Lower leg skin (tissue), 3 donors: ENCODE data around the gene USP31.

Source experiments
- POLR2A ChIP-seq, 2 donors: fragments of 450-650 bp; IDR thresholded peaks; one replicate each; pipeline ENCODE4 v1.6.1; 2016 to 2017; ENCODE audit warnings: antibody characterized with exemption in 2 of 2, mild to moderate bottlenecking in 1 of 2, moderate library complexity in 1 of 2
- TF ChIP-seq, protein P1 (sequence below), 3 donors: fragments of 450-650 bp; IDR thresholded peaks; one replicate each; pipeline ENCODE4 v1.5.1; 2016; ENCODE audit warnings: antibody characterized with exemption in 3 of 3, mild to moderate bottlenecking in 3 of 3, moderate library complexity in 2 of 3

DNA sequence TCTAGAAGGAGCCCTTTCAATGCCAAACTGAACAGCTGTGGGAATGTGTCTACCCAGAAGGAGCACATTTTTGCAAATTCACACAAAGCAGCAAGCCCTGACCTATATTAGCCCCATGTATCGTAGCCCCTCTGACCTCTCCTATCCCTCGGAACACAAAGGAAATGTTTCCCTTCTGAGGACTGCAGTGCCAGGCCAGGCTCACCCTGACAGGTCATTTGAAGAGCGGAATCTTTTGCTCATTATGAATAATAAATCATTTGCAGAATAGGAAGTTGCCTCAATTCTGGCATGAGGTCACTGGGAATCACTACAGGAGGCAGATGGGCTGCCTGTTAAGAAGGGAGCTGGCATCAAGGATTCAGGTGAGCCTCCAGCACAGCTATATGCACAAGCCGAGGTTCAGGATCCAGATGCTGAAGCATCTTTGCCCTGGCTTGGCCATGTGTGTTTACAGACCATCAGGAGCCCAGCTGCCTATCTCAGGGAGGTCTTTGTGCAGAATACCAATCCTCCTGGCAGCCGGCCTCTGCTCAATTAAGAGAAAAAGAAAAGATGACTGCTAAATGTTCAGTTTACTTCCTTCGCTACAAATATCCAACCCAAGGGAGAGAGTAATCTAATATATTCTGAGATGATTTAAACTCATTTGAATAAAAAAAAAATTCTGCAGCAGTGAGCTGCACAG, 119.4 kb downstream of the USP31 start:
- TF ChIP-seq, protein P1, sequence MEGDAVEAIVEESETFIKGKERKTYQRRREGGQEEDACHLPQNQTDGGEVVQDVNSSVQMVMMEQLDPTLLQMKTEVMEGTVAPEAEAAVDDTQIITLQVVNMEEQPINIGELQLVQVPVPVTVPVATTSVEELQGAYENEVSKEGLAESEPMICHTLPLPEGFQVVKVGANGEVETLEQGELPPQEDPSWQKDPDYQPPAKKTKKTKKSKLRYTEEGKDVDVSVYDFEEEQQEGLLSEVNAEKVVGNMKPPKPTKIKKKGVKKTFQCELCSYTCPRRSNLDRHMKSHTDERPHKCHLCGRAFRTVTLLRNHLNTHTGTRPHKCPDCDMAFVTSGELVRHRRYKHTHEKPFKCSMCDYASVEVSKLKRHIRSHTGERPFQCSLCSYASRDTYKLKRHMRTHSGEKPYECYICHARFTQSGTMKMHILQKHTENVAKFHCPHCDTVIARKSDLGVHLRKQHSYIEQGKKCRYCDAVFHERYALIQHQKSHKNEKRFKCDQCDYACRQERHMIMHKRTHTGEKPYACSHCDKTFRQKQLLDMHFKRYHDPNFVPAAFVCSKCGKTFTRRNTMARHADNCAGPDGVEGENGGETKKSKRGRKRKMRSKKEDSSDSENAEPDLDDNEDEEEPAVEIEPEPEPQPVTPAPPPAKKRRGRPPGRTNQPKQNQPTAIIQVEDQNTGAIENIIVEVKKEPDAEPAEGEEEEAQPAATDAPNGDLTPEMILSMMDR (IDR thresholded peaks at IDR 0.05), result no peak
- no peak for TF ChIP-seq POLR2A (IDR thresholded peaks at IDR 0.05)
